ENCODE results near the gene FBXL12. TPM values are rescaled to one million over a fixed set of nuclear protein-coding genes. Genes with fewer than 3 reads are reported as not detected.

FBXL12 gene
- total and polyA plus RNA-seq, 2 of the 4 experiments (the other 2 are of a cell fraction): 8.1 to 42.6 TPM

GRCh38 chr19:9865732-9866501 is 47.0 kb upstream of the FBXL12 start:
- Histone ChIP-seq H3K18ac (ENCODE audit: low read depth, low read length) (no peak overlapping the region), H3K4me3 (ENCODE audit: insufficient read depth, low read depth, low read length) (no peak overlapping the region), H3K14ac (replicated peaks; ENCODE audit: low read depth, low read length) (no peak overlapping the region), H3K9me3 (ENCODE audit: control insufficient read depth, insufficient read depth, low read length) (no peaks in the 10 kb centered on the region), H2BK120ac (ENCODE audit: low read depth, low read length) (no peak overlapping the region), H3K79me1 (ENCODE audit: low read depth in 1 of 2, low read length in 2 of 2) (no peaks in the 10 kb centered on the region), H4K8ac (ENCODE audit: low read depth in 2 of 2, low read length in 2 of 2) (no peak overlapping the region), H3K4me2 (ENCODE audit: low read depth, low read length) (no peak overlapping the region), H2BK20ac (ENCODE audit: low read depth, low read length) (no peak overlapping the region), H3K4me1 (ENCODE audit: control insufficient read depth, insufficient read depth, low read length) (no peaks in the 10 kb centered on the region), H4K5ac (ENCODE audit: low read depth, low read length) (no peak overlapping the region), H4K20me1 (ENCODE audit: insufficient read depth, low read length) (no peaks in the 10 kb centered on the region), H2AK9ac (replicated peaks; ENCODE audit: low read depth, low read length, poor library complexity) (no peak overlapping the region), H3K56ac (ENCODE audit: extremely low read depth, insufficient read depth, low read length) (no peak overlapping the region), H3K27ac (ENCODE audit: insufficient read depth, low read length) (no peak overlapping the region), H3K9me1 (ENCODE audit: insufficient read depth, low read length) (no peaks in the 10 kb centered on the region), H2BK15ac (ENCODE audit: low read depth, low read length) (no peak overlapping the region), H2BK5ac (ENCODE audit: low read depth, low read length, poor library complexity, severe bottlenecking) (no peak overlapping the region), H3K27me3 (ENCODE audit: control insufficient read depth, insufficient read depth, low read length) (no peaks in the 10 kb centered on the region; the same call in 1 of the 2 replicates), H2AK5ac (ENCODE audit: low read depth, low read length) (no peak overlapping the region), H4K91ac (ENCODE audit: insufficient read depth, low read depth, low read length) (no peak overlapping the region), H2AFZ (replicated peaks; ENCODE audit: low read length, poor library complexity) (no peak overlapping the region), H3K36me3 (ENCODE audit: control insufficient read depth, insufficient read depth, low read length) (no peaks in the 10 kb centered on the region), H3K4ac (ENCODE audit: low read depth, low read length) (no peak overlapping the region), H3K9ac (ENCODE audit: low read depth, low read length) (no peak overlapping the region), H3K23ac (ENCODE audit: low read depth, low read length) (no peak overlapping the region)
- intact Hi-C loops (cut with micrococcal nuclease): no loop called here
- WGBS, 2 experiments (ENCODE audit: extremely low coverage in 2 of 2, insufficient read length in 1 of 2): 100% methylated on average over 4 of the region's 16 CpGs; no CpG with 5 or more reads in 1 of the 2 experiments
- CTCF ChIA-PET: no interaction called here
- no peak for ATAC-seq (ENCODE audit: low read depth)
- dilution Hi-C loops (cut with HindIII; ENCODE audit: low sequenced_read_pairs, unreplicated experiment): no loop called here
- in situ Hi-C loops (cut with MboI; ENCODE audit: low sequenced_read_pairs): no loop called here
- POLR2A ChIA-PET (ENCODE audit: unreplicated experiment): no interaction called here
- no TSS peak for BruUV-seq (replicated peaks)
- no peak for TF ChIP-seq POLR2A (IDR thresholded peaks at IDR 0.05; ENCODE audit: low read depth, low read length)
- no peak for TF ChIP-seq CHD1 (IDR thresholded peaks at IDR 0.05; ENCODE audit: low read depth, low read length)
- no peak for TF ChIP-seq BHLHE40 (IDR thresholded peaks at IDR 0.05; ENCODE audit: low read depth, low read length)
- no peak for TF ChIP-seq MAZ (IDR thresholded peaks at IDR 0.05; ENCODE audit: borderline replicate concordance, low read depth, low read length)
- no peak for TF ChIP-seq FOS (IDR thresholded peaks at IDR 0.05; ENCODE audit: low read depth, low read length)
- TF ChIP-seq ELK1 (IDR thresholded peaks at IDR 0.05; ENCODE audit: borderline replicate concordance, low read depth, low read length): no peak
- TF ChIP-seq RAD21 (IDR thresholded peaks at IDR 0.05; ENCODE audit: low read length): no peak
- no peak for TF ChIP-seq MAFK (IDR thresholded peaks at IDR 0.05; ENCODE audit: low read depth, low read length)
- no peak for TF ChIP-seq MXI1 (IDR thresholded peaks at IDR 0.05; ENCODE audit: borderline replicate concordance, low read depth, low read length)
- no peak for TF ChIP-seq USF2 (IDR thresholded peaks at IDR 0.05; ENCODE audit: low read depth, low read length)
- no peak for TF ChIP-seq SMC3 (IDR thresholded peaks at IDR 0.05; ENCODE audit: low read depth, low read length)
- no peak for TF ChIP-seq CTCF (conservative IDR thresholded peaks at IDR 0.05; ENCODE audit: low read depth, low read length)
- no peak for TF ChIP-seq NFE2L2 (IDR thresholded peaks at IDR 0.05; ENCODE audit: low read depth, low read length)
- TF ChIP-seq RFX5 (IDR thresholded peaks at IDR 0.05; ENCODE audit: low read depth, low read length): no peak
- no peak for TF ChIP-seq CEBPB (IDR thresholded peaks at IDR 0.05; ENCODE audit: low read depth, low read length)
- no peak for TF ChIP-seq RCOR1 (IDR thresholded peaks at IDR 0.05; ENCODE audit: insufficient replicate concordance, low read length)
- no peak for DNase-seq
